ENCODE measurements around the gene GANC.
"Not testable (repeated sequence)": the region's sequence is repeated elsewhere in the genome, so short reads cannot be mapped to it uniquely, and the experiment has no call there.

The GANC gene

DNA sequence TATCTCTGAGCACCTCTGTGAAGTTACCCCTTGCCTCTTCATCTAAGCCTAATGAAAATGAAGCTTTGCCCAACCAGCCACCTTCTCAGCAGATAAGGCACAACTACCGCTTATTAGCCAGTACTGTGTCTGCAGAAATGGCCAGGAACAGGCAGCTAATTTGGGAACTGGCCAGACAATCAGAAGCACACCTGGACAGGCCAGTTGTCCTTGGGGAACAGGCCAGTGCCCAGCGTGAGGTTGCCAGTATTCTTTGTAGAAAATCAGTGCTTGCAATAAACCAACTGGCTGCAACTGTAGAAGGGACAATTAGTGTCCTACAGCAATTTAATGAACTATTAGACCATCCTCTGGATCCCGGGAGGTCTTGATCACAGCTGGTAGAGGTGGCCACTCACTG, 10.7 kb downstream of the GANC start:
- H3K4me3 ChIP-seq (ENCODE audit: extremely low read depth, insufficient read depth, low read length, poor library complexity, severe bottlenecking), result no peak overlapping the region
- no peaks in the 10 kb centered on the region for H3K4me1 ChIP-seq (ENCODE audit: control insufficient read depth, insufficient read depth, low read length, poor library complexity, severe bottlenecking)
- H3K36me3 ChIP-seq (ENCODE audit: control insufficient read depth, insufficient read depth, low read length), result peaks cover 14% of the 10 kb centered on the region
- no peaks in the 10 kb centered on the region for H3K9me3 ChIP-seq (ENCODE audit: control insufficient read depth, low read length)
- 90 to 100% methylated on average over 2 to 3 of the region's 3 CpGs for WGBS, 2 experiments (ENCODE audit: insufficient coverage in 2 of 2)
- H3K27ac ChIP-seq (ENCODE audit: low read depth, low read length, severe bottlenecking), result no peak overlapping the region

- Histone ChIP-seq H3K4me1 (ENCODE audit: control insufficient read depth, insufficient read depth, low read length, poor library complexity, severe bottlenecking) (no peaks in the 10 kb centered on the region), H3K9me3 (ENCODE audit: control insufficient read depth, low read length) (no peaks in the 10 kb centered on the region), H3K36me3 (ENCODE audit: control insufficient read depth, insufficient read depth, low read length) (peaks cover 12% of the 10 kb centered on the region), H3K27ac (ENCODE audit: low read depth, low read length, severe bottlenecking) (no peak overlapping the region), H3K4me3 (ENCODE audit: extremely low read depth, insufficient read depth, low read length, poor library complexity, severe bottlenecking) (no peak overlapping the region)
Measured at GRCh38 chr15:42284551-42284950, 11.6 kb downstream of the GANC start.

GRCh38 chr15:42285034-42285433, 12.0 kb downstream of the GANC start:
- Histone ChIP-seq H3K27ac (ENCODE audit: low read depth, low read length, severe bottlenecking) (no peak overlapping the region), H3K9me3 (ENCODE audit: control insufficient read depth, low read length) (no peaks in the 10 kb centered on the region), H3K4me1 (ENCODE audit: control insufficient read depth, insufficient read depth, low read length, poor library complexity, severe bottlenecking) (no peaks in the 10 kb centered on the region), H3K4me3 (ENCODE audit: extremely low read depth, insufficient read depth, low read length, poor library complexity, severe bottlenecking) (no peak overlapping the region), H3K36me3 (ENCODE audit: control insufficient read depth, insufficient read depth, low read length) (peaks cover 12% of the 10 kb centered on the region)
- 80% methylated on average over 1 of the region's 1 CpG for WGBS, 2 experiments (ENCODE audit: insufficient coverage in 2 of 2)

DNA sequence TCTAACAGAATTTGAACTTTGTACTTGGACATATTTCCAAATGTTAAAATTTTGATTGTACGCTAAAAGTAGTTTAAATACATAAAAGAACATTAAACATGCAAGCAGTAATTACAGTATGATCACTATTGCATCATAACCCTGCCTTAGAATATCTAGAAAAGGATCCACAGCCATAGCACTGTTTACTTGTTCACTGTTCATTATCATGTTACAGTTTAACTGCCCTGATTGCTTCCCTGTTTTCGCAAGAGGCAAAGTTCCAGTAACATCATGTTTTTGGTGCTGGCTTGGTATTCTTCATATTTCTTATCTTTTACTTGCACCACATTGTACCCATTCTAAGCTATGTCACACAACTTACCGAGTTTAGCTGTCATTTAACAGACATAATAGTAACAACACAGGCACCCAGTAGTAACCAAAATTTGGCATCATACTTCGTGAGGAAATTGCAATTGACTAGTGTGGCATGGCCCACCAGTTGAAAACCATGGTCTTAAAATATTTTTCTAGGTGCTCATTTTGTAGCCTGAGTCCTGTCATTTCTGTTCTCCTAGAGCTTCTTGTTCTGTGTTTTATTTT, 13.5 kb downstream of the GANC start:
- Histone ChIP-seq H3K4me1 (ENCODE audit: control insufficient read depth, insufficient read depth, low read length, poor library complexity, severe bottlenecking) (no peaks in the 10 kb centered on the region), H3K36me3 (ENCODE audit: control insufficient read depth, insufficient read depth, low read length) (peaks cover 6% of the 10 kb centered on the region), H3K9me3 (ENCODE audit: control insufficient read depth, low read length) (no peaks in the 10 kb centered on the region), H3K4me3 (ENCODE audit: extremely low read depth, insufficient read depth, low read length, poor library complexity, severe bottlenecking) (no peak overlapping the region), H3K27ac (ENCODE audit: low read depth, low read length, severe bottlenecking) (no peak overlapping the region)
- 86 to 94% methylated on average over 2 of the region's 4 CpGs for WGBS, 2 experiments (ENCODE audit: insufficient coverage in 2 of 2)

GRCh38 chr15:42287931-42288330, 14.9 kb downstream of the GANC start:
- Histone ChIP-seq H3K4me3 (ENCODE audit: extremely low read depth, insufficient read depth, low read length, poor library complexity, severe bottlenecking) (no peak overlapping the region), H3K4me1 (ENCODE audit: control insufficient read depth, insufficient read depth, low read length, poor library complexity, severe bottlenecking) (no peaks in the 10 kb centered on the region), H3K9me3 (ENCODE audit: control insufficient read depth, low read length) (no peaks in the 10 kb centered on the region), H3K36me3 (ENCODE audit: control insufficient read depth, insufficient read depth, low read length) (peaks cover 3% of the 10 kb centered on the region), H3K27ac (ENCODE audit: low read depth, low read length, severe bottlenecking) (no peak overlapping the region)
- no CpG with 5 or more reads among the region's 4 CpGs for WGBS, 2 experiments (ENCODE audit: insufficient coverage in 2 of 2)

- Histone ChIP-seq H3K27ac (ENCODE audit: low read depth, low read length, severe bottlenecking) (no peak overlapping the region), H3K9me3 (ENCODE audit: control insufficient read depth, low read length) (no peaks in the 10 kb centered on the region), H3K4me1 (ENCODE audit: control insufficient read depth, insufficient read depth, low read length, poor library complexity, severe bottlenecking) (no peaks in the 10 kb centered on the region), H3K36me3 (ENCODE audit: control insufficient read depth, insufficient read depth, low read length) (no peaks in the 10 kb centered on the region), H3K4me3 (ENCODE audit: extremely low read depth, insufficient read depth, low read length, poor library complexity, severe bottlenecking) (no peak overlapping the region)
- no CpG with 5 or more reads among the region's 1 CpG for WGBS, 2 experiments (ENCODE audit: insufficient coverage in 2 of 2)
Measured at GRCh38 chr15:42289166-42289565, 16.2 kb downstream of the GANC start.

- H3K36me3 ChIP-seq (ENCODE audit: control insufficient read depth, insufficient read depth, low read length); H3K27ac ChIP-seq (ENCODE audit: low read depth, low read length, severe bottlenecking); H3K4me3 ChIP-seq (ENCODE audit: extremely low read depth, insufficient read depth, low read length, poor library complexity, severe bottlenecking); H3K9me3 ChIP-seq (ENCODE audit: control insufficient read depth, low read length); H3K4me1 ChIP-seq (ENCODE audit: control insufficient read depth, insufficient read depth, low read length, poor library complexity, severe bottlenecking): not testable (repeated sequence)
- 30 to 84% methylated on average over 1 to 4 of the region's 4 CpGs for WGBS, 2 experiments (ENCODE audit: insufficient coverage in 2 of 2)
Measured at GRCh38 chr15:42301004-42301403, 28.0 kb downstream of the GANC start.

DNA sequence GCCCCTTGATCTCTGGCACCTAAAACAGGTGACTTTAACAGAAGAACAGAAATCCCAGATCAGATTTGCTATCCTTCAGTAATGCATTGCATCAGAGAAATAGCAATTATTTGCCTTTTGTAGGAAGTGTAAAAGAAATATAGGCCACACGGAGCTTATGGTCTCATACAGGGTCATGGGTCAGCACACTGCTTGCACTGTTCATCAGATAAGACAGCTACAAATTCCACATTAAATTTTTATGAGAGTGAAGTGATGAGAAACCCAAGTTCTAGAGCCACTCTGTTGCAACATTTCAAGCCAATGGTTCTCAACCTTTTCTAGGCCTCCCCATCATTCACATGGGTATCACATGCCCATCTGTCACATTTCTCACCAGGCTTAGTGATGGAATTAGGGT, 33.7 kb downstream of the GANC start:
- Histone ChIP-seq H3K27ac (ENCODE audit: low read depth, low read length, severe bottlenecking) (no peak overlapping the region), H3K36me3 (ENCODE audit: control insufficient read depth, insufficient read depth, low read length) (peaks cover 13% of the 10 kb centered on the region), H3K4me1 (ENCODE audit: control insufficient read depth, insufficient read depth, low read length, poor library complexity, severe bottlenecking) (no peaks in the 10 kb centered on the region), H3K9me3 (ENCODE audit: control insufficient read depth, low read length) (no peaks in the 10 kb centered on the region), H3K4me3 (ENCODE audit: extremely low read depth, insufficient read depth, low read length, poor library complexity, severe bottlenecking) (no peak overlapping the region)
- WGBS, 2 experiments (ENCODE audit: insufficient coverage in 2 of 2), result no CpG with 5 or more reads among the region's 1 CpG

DNA sequence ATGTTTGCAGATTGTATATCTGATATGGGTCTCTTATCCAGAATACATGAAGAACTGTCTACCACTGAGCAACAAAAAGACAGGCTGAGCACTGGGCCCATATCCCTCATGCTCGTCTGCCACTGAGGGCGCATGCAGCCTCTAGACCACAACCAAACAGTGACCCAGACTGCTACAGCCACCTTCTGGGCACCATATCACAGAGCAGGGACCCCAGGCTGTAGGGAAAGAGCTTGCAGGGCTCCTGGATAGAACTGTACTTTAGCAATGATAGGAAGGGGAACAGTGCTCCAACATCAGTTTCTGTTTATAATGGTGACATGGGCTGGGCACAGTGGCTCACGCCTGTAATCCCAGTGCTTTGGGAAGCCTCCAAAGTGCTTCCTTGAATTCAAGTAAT, 40.5 kb downstream of the GANC start:
- no peak overlapping the region for H3K4me3 ChIP-seq (ENCODE audit: extremely low read depth, insufficient read depth, low read length, poor library complexity, severe bottlenecking)
- H3K9me3 ChIP-seq (ENCODE audit: control insufficient read depth, low read length), result no peaks in the 10 kb centered on the region
- H3K4me1 ChIP-seq (ENCODE audit: control insufficient read depth, insufficient read depth, low read length, poor library complexity, severe bottlenecking), result peaks cover 6% of the 10 kb centered on the region
- 52 to 56% methylated on average over 3 of the region's 3 CpGs for WGBS, 2 experiments (ENCODE audit: insufficient coverage in 2 of 2)
- H3K27ac ChIP-seq (ENCODE audit: low read depth, low read length, severe bottlenecking), result no peak overlapping the region
- peaks cover 6% of the 10 kb centered on the region for H3K36me3 ChIP-seq (ENCODE audit: control insufficient read depth, insufficient read depth, low read length)

DNA sequence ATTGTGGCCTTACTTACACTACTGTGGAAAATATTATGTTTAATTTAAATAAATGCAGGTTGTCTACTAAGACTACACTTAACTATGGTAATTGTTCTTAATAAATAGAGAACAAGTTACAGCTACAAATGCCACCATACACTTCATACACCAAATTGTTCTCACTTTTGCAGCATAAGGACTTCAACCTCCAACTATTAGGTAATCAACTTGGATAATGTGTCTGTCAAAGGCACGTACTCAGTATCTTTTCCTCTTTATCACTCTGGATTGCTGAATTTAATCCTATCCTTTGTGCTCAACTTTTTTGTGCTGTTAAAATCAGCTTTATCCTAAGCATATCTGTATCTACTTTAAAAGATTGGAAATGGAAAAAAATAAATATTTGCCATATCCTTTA, 41.8 kb downstream of the GANC start:
- Histone ChIP-seq H3K9me3 (ENCODE audit: control insufficient read depth, low read length) (no peaks in the 10 kb centered on the region), H3K27ac (ENCODE audit: low read depth, low read length, severe bottlenecking) (no peak overlapping the region), H3K4me1 (ENCODE audit: control insufficient read depth, insufficient read depth, low read length, poor library complexity, severe bottlenecking) (peaks cover 6% of the 10 kb centered on the region), H3K4me3 (ENCODE audit: extremely low read depth, insufficient read depth, low read length, poor library complexity, severe bottlenecking) (no peak overlapping the region), H3K36me3 (ENCODE audit: control insufficient read depth, insufficient read depth, low read length) (peaks cover 6% of the 10 kb centered on the region)
- WGBS, 2 experiments (ENCODE audit: insufficient coverage in 2 of 2), result 88% methylated on average over 1 of the region's 1 CpG; no CpG with 5 or more reads in 1 of the 2 experiments

DNA sequence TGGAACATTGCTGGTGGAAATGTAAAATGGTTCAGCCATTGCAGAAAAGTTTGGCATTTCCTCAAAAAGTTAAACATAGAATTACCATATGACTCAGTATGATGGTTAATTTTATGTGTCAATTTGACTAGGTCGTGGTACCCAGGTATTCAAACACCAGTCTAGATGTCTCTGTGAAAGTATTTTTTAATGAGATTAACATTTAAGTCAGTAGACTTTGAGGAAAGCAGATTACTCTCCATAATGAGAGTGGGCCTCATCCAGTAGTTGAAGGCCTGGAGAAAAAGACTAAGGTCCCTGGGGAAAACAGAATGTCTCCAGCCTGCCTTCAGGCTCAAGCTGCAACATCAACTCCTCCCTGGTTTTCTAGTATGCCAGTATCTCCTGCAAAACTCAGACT, 42.5 kb downstream of the GANC start:
- WGBS, 2 experiments (ENCODE audit: insufficient coverage in 2 of 2), result 80% methylated on average over 1 of the region's 1 CpG; no CpG with 5 or more reads in 1 of the 2 experiments
- peaks cover 6% of the 10 kb centered on the region for H3K4me1 ChIP-seq (ENCODE audit: control insufficient read depth, insufficient read depth, low read length, poor library complexity, severe bottlenecking)
- H3K4me3 ChIP-seq (ENCODE audit: extremely low read depth, insufficient read depth, low read length, poor library complexity, severe bottlenecking), result no peak overlapping the region

More for the DNA sequence above, 42.5 kb downstream of the GANC start:
- Histone ChIP-seq H3K9me3 (ENCODE audit: control insufficient read depth, low read length) (no peaks in the 10 kb centered on the region), H3K36me3 (ENCODE audit: control insufficient read depth, insufficient read depth, low read length) (peaks cover 5% of the 10 kb centered on the region), H3K27ac (ENCODE audit: low read depth, low read length, severe bottlenecking) (no peak overlapping the region)

All from mesodermal cell (in vitro differentiated cells).